GM21717 (cell line): ENCODE measurements around the gene C11orf24.
A peak's percentile ranks its signal among the peaks of the same experiment; 100 is the strongest.
"Not testable (repeated sequence)": the region's sequence is repeated elsewhere in the genome, so short reads cannot be mapped to it uniquely, and the experiment has no call there.

ENCODE experiments used
- ATAC-seq: cut with Tn5 transposase; IDR thresholded peaks from one replicate; pipeline ENCODE4 v1.9.1; 2021; ENCODE audit warnings: mild to moderate bottlenecking, moderate library complexity; ENCODE audit not compliant: unreplicated experiment

Gene C11orf24

DNA sequence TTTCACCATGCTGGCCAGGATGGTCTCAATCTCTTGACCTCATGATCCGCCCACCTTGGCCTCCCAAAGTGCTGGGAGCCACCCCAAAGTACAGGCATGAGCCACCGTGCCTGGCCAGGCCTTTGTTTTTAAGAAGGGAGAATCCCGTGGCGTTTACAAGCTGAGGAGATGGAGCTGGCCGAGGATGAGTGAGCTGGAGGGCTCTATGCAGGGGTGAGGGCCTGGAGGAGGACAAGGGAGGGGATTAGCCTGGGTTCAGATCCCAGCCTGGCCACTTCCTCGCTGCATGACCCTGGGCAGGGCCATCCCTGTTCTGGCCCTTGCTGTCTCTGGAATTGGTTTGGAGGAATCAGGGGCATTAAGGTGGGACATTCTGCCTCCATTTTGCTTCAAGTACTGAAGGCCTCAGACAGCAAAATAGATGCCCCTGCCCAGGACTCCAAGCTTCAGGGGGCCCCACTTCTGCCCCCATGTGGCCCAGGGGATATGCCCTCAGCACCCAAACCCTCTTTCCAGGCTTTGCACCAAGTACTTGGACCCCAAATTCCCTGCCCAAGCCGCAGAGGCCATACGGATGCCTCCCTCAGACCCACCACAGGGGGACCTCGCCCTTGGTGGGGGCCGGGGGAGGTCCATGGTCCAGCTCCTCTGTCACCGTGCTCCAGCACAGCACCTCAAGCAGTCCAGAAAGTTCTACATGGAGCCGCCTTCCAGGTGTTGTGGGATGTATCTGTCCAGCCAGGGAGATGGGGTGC lies 28.5 kb upstream of the C11orf24 start:
- no peak for ATAC-seq

DNA sequence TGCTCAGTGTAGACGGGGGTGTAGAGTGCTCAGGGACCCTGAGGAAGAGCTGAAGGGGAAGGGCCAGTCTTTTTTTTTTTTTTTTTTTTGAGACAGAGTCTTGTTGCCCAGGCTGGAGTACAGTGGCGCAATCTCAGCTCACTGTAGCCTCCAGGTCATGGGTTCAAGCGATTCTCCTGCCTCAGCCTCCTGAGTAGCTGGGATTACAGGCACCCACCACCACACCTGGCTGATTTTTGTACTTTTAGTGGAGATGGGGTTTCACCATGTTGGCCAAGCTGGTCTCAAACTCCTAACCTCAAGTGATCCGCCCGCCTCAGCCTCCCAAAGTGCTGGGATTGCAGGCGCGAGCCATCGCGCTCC lies 27.7 kb upstream of the C11orf24 start:
- not testable (repeated sequence) for ATAC-seq

DNA sequence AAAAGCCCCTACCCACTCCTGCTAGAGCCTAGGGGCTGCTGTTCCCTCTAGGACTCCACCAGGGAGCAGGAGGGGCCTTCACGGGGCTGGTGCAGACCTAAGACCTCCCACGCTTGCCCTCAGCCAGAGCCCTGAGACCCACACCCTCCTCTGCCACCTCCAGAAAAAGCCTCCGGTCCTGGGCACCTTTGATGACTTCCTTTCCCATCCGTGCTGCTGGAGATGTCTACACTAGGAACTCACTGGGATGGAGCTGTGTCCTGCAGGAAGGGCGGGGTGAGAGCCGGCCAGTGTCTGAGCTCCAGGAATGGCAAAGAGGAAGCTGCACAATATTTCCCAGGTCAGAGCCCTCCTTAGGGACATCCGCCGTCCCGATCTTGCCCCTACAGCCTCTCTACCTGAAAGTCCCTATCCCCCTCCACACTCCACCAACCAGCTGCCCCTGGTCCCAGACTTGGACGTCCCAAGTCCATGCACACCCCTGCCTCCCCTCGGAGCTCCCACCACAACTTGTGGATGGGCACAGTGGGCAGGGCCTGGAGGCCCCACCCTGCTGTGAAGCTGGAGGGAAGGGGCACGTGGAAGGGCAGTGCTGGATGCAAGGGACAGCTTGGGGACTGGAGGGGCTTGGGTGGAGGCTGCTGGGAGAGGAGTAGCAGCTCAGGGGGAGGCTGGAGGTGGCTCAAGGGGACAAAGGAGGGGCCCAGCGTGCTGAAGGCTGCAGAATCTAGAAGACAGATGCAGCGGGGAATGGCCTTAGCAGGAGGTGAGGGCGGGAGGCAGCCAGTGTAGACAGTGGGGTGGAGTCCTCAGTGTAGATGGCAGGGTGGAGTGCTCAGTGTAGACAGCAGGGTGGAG lies 27.1 kb upstream of the C11orf24 start:
- no peak for ATAC-seq

DNA sequence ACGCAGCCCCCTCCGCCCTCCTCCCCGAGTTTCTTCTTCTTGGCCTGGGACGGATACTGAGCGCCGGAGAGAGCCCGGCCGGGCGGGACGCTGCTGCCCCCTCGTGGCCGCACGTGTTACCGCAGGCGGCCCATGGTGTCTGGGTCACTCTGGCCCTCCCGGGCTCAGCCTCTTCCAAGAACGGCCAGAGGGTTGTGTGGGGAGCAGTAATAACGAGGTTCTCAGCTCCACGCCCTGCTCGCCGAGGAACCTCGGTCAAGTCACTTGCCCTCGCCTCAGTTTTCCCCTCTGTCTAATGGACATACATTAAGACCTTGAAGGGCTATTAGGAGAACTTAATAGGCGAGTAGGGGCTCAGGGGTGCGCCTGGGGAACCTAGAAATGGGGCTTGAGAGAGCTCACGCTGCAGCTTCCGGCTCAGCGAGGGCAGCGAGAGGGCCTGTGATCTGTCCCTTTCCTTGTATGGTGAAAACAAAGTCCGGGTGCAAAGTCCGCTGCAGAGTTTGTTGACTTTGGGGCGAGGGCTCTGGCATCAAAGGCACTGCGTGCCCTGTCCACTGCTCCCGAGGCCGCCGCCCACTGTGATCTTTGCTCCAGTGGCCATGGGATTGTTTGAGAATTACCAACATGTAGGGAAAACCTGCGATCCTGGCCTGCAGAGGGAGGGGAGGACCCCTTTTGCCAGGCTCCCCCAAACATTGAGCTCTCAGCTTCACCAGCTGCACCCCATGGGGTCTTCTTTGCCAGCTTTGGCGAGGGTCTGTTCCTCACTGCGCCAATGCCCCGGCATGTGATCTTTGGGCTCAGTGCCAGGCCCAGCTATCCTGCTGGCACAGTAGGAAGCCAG lies 26.3 kb upstream of the C11orf24 start:
- ATAC-seq, result no peak

DNA sequence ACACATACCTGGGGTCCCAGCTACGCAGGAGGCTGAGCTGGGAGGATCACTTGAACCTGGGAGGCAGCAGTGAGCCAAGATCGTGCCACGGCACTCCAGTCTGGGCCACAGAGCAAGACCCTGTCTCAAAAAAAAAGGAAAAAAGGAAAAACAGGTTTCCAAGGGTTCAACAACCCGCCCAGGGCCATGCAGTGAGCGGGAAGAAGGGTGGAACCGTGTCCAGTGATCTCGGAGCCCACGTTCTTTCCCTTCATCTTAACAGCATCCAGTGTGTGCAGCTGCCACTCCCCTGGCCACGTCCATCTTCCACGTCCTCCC lies 25.7 kb upstream of the C11orf24 start:
- no peak for ATAC-seq

DNA sequence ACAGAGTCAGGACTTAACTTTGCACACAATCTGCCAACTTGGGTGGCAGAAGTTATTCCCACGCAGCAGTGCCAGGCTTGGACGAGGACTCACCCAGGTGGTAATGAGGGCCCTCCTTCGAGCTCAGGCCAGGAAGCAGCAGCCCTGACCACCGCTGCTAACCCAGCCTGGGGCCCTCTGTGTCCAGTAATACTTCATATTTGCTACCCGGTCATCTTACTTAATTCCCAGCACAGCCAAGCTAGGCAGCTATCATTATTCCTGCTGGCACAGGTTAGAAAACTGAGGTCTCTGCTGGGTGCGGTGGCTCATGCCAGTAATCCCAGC lies 25.2 kb upstream of the C11orf24 start:
- ATAC-seq, result no peak

DNA sequence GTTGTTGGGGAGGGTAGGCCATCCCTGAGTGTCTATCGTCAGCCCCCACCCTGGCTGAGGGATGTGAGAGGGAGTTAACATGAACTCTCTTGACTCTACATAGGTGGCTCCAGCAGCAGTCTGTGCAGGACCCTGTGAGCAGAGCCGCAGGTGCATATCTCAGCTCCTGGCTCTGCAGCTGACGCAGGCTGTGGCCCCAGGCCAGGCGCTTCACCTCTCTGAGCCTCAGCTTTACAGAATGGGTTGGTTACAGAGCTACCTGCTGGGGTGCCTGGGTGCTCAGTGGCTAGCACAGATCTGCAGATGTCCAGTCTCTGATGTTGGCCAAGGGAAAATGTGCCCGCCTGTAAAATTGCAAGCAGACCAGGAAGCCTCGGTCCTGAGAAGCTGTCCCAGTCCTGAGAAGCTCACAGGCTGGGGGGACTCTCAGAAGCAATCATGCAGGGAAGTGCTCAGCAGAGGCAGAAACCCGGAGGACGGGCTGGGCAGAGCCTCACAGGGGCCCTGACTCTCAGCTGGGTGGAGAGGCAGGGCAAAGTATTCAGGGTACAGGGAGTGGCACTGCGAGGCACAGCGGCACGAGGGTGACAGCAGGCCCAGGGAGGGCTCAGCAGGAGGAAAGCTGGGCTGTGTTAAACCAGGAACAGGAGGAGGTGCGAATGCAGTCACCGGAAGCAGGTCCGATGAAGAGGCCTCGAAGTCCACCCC lies 24.7 kb upstream of the C11orf24 start:
- no peak for ATAC-seq

DNA sequence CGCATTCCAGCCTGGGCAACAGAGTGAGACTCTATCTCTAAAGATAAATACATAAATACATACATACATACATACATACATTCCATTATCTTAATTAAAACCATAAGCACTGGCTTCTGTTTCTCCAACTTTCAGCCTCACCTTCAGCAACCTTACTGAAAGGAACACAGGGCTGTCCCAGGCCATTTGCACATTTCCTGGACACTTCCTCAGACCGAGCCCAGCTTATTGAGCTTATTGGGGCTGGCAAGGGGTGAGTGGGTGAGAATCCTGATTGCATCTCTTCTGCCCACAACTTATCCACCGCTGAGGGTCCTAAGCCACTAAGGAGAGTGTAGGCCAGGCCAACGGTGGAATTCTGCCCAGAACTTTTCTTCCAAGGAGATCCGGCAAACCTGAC lies 24.2 kb upstream of the C11orf24 start:
- no peak for ATAC-seq

DNA sequence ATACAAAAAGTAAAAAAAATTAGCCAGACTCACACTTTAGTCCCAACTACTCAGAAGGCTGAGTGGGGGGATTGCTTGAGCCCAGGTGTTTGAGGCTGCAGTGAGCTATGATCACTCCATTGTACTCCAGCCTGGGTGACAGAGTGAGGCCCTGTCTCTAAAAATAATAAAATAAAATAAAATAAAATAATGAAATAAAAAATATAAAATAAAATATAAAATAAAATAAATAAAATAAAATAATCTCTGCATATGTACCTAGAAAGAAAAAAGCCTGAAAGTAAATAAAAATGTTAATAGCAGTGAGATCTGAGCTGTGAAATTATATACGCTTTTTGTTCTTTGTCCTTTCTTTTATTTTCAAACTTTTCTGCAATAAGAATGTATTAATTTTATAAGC lies 23.5 kb upstream of the C11orf24 start:
- no peak for ATAC-seq

DNA sequence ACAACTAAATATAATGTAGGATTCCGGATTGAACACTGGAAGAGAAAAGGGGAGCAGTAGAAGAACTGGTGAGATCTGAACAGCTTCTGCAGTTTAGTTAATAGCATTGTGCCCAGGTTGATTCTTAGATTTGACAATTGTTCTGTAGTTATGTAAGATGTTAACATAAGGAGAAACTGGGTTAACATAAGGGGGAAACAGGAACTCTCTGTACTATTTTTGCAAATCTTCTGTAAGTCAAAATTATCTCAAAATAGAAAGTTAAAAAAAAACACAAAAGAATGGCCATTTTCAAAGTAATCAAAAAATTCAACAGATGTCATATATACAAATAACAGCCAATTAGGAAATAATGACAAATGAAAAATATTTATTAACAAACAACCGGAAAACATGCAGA lies 21.9 kb upstream of the C11orf24 start:
- no peak for ATAC-seq

DNA sequence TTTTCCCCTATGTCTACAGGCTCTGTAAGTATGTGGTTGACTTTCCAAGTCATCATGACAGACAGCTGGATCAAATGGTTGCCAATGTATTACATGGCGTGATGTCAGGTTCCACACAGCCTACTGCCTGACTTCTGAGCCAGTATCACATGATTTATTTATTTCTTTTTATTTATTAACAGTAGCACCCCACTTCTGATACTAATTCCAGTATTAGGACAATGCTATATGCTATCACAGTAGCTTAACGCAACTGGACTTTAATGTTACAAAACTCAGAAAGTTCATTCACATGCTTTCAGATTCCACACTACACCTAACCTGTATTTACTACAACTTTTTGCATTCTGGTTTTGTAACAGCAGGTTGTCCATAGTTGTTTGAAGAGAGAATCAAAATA lies 17.7 kb upstream of the C11orf24 start:
- ATAC-seq, result no peak

DNA sequence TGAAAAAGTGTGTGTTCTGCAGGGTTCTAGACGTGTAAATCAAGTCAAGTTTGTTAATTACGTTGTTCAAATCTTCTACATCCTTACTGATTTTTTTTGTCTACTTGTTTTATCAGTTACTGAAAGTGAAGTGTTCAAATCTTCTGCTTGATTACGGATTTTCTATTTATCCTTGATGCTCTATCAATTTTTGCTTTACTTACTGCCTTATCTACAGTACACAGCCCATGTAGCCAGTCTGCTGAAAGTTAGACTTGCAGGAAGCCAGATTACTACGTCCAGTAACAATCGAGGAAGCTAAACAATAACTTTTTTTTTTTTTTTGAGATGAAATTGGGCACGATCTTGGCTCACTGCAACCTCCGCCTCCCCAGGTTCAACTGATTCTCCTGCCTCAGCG lies 15.6 kb upstream of the C11orf24 start:
- ATAC-seq, result no peak

DNA sequence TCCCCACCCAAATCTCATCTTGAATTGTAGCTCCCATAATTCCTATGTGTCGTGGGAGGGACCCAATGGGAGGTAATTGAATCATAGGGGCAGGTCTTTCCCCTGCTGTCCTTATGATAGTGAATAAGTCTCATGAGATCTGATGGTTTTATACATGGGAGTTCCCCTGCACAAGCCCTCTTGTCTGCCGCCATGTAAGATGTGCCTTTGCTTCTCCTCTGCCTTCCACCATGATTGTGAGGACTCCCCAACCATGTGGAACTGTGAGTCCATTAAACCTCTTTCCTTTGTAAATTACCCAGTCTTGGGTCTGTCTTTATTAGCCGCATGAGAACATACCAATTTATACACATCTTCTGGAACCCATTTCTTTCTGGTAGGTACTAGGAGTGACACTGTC lies 12.8 kb upstream of the C11orf24 start:
- not testable (repeated sequence) for ATAC-seq

DNA sequence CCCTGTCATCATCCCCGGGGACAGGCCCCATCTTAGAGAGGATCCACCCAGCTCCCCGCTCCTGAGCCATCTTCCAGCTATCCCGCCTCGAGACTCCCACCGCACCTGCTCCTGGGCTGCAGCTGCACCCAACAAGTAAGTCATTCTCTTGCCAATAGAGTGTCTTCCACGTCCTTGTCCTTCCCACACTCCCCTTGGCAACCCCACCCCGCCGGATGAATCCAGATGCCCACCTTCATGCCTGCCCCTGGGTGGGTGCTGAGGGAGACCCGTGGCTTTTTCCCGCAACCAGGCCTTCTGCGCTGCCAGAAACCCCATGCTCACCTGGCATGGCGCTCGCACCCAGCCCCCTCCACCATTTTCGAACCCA lies 11.1 kb upstream of the C11orf24 start:
- ATAC-seq, result no peak

DNA sequence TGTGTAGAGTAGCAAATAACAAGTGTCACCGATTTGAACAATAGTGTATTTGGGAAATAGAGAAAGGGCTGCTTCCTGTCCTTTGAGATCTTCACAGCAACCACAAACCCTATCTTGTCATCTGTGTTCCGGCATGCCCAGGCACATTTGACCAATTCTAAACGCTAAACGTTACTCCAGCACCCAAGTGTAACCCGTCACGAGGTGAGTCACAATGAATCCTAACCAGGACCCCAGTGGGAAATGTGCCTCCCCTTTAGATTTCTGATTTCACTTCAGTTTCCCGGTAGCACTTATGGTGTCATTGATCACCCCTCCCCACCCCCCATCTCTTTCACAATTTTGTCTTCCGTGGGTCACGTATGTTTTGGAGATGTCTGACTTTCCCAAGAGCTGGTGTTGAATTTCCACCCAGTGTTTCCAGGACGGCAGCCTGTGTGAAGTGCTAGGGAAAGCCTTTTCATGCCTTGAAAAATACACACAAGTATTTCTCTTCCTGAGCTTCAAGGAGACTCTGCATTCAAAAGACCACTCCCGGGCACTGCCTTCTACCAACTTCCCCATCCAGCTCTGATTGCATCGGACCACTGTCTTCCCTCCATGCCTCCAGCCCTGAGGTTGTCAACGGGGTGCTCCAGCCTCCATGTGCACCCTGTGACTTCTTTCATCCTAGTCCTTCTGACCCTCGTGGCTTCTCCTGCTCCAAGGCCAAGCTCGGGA lies 10.5 kb upstream of the C11orf24 start:
- peak; percentile 58 for ATAC-seq

DNA sequence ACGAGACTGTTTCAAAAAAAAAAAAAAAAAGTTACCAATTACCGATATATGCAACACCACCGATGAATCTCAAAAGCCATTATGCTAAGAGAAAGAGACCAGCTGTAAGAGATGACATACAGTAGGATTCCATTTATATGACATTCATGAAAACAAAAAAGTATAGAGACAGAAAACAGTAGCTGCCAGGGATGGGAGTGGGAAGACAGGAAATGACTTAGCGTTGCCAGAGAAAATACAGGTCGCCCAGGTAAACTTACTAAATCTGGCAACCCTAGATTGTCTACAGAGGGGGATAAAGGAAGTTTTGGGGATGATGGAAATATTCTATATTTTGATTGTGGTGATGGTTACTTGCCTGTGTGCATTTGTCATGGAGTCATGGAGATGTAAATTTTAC lies 7.9 kb upstream of the C11orf24 start:
- ATAC-seq, result no peak

DNA sequence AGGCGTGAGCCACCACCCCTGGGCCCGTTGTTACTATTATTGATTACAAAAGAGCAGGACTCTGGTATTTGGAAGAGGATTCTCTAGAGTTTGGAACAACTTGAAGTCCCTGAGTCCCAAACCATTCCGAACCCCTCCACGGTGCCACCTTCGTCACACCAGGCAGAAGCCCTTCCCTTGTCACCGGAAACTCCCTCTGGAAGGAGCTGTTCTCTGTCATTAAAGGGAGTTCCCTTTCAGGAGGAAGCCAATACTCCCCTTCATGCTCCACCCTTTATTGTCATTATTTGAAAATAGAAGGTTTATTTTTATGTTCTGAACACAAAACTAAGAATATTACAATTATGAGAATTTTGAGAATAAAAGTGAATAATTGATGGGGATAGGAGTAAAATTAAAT lies 5.1 kb upstream of the C11orf24 start:
- ATAC-seq, result no peak

DNA sequence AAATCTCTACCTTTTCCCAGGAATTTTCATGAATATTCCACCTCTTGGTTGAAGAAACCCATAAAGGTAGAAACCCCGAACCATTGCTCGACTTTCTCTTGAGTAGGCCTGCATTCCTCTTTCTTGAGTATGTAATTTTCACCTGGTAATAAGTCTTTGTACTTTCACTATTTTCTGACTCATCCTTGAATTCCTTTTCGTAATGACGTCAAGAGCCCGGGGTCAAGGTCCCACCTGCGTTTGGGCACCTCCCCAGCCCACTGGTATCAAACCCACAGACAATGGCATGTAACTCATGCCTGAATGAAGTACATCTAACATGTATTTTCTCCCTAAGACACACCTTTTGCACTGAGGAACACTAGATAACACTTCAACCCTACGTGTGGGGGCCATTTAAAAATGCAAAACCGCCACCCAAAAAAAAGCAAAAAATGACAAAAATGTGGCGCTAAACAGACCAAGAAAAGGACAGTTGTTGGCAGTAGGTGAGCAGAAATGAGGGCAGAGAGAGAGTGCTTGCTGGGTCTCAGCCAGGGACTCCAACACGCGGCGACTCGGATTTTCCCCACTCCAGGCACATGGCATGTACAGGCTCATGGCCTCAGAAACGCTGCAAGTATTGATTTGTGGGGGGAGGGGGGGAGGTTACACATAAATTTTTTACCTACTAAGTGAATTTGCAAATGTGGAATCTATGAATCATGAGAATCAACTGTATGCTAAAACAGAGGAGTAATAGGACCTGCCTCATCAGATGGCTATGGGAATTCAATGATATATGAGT lies 4.1 kb upstream of the C11orf24 start:
- no peak for ATAC-seq

DNA sequence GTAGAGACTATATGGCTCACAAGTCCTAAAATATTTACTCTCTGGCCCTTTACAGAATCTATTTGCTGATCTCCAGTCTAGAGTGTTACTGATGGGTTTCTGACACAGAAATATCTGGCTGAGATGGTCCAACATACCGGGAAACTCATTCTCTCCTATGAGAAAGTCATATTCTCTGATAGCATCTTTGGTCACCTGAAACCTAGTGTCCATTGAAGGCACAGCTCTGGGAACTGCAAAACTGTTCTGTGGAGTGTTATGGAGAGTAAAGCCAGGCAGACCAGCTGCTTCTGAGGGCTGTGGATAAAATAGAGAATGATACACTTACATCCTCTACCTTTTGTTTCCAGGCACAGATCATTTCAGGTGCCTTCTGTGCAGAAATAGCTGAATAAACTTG lies 2.5 kb upstream of the C11orf24 start:
- ATAC-seq, result no peak
